Measurements from ENCODE around the gene TBX10.

TBX10 gene

DNA sequence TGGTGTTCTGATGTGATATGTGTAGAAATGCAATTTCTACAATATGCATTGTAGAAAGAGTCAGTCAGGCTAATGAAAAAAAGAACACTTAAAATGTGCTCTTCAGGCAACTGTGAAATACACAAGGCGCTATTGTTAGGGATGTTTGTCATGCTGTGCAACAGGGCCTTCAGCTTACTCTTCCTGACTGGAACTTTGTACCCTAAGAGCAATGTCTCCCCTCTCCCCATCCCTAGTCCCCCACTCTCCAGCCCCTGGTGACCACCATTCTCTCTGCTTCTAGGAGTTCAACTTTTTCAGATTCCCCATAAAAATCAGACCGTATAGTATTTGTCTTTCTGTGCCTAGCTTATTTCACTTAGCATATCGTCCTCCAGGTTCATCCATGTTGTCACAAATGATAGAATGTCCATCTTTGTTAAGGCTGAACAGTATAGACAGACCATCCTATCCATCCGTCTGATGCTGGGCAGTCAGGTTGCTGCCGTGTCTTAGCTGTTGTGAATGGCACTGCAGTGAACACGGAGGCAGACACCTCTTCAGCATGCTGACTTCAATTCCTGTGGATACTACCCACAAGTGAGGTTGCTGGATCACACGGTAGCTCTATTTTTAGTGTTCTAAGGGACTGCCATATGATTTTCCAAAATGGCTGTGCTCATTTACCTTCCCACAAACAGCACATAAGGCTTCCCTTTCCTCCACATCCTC, 22.2 kb downstream of the TBX10 start:
- no peak for DNase-seq (ENCODE audit: low read depth, low spot score)

- no peak for DNase-seq (ENCODE audit: low read depth, low spot score)
These were observed 22.9 kb downstream of the TBX10 start for GRCh38 chr11:67616431-67617242.

- no peak for DNase-seq (ENCODE audit: low read depth, low spot score)
These were observed 23.7 kb downstream of the TBX10 start for GRCh38 chr11:67615728-67616430.

DNA sequence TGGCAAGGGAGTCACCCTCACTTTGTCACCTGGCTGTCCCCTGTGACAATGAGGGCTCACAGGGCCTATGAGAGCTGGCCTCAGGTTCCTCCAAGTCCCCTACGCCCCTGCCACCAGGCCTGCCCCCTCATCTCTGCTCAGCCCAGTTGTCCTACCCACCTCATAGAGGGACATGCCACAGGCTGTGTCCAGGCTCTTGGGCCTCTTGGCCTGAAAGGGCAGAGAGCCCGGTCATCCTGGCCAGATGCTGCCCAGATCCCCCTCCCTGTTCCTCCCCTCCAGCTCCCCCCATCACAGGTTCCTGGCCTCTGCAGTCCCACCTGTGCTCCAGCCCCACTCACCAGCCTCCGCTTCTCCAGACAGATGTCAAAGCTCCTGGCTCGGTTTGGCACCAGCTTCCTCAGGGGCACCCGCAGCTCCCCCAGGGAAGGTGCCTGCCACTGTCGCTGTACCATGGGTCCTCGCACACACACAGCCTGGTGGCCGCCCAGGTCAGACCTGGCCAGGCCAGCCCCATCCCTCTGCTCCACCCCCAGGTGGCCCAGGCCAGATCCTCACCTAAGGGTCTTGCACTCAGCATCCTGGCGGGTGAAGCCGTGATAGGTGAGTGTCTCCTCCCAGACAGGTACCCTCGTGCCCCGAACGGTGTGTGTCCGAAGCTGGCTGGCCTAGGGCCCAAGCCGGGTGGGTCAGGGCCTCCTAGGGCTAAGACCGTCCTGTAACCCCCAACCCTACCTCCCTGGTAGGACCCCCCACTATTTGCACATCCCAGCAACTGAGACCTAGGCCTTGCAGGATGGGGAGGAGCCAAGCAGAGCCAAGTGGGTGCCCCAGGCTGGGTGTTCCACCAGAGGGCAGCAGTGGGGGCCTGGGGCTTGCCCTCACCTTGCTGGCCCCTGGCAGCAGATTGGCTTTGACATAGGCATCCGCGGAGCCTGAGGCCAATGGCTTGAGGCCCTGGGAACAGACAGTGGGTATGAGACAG, 24.5 kb downstream of the TBX10 start:
- no peak for DNase-seq (ENCODE audit: low read depth, low spot score)

DNA sequence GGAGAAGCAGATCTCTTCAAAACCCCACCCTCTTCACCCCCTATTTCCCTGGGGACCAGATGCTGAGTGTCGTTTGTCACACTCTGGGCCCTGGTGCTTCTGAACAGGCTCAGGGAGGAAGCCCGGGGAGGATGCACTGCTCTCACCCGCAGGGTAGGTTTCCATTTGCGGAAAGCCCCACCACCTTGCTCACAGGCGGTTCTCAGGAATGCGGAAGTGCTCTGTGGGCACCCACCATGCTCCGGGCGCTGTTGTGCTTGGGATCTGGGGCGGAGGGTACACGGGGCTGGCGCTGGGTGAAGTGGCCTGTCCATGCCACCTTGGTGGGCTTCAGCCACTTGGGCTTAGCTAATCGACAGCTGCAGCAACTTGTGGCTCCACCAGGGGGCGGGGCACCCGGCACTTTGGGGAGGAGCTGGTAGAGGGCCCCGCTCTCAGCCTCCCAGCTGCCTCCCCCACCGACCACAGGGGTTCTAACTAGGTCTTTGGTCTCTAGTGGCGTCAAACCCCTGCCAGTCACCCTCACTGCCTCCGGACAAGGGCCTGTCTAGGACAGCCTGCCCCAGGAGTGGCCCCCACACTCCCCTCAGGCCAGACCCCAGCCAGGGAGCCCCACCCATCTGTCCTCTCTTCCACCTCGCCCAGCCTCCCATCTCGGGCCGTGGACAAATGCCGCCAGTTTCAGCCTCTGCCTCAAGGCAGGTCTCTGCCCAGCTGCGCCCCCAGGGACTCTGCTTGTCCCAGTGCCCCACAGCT, 25.4 kb downstream of the TBX10 start:
- DNase-seq (ENCODE audit: low read depth, low spot score) = peak; percentile 61

- no peak for DNase-seq (ENCODE audit: low read depth, low spot score)
These were observed 26.1 kb downstream of the TBX10 start for GRCh38 chr11:67613313-67613959.

- no peak for DNase-seq (ENCODE audit: low read depth, low spot score)
These were observed 26.8 kb downstream of the TBX10 start for GRCh38 chr11:67612751-67613150.

DNA sequence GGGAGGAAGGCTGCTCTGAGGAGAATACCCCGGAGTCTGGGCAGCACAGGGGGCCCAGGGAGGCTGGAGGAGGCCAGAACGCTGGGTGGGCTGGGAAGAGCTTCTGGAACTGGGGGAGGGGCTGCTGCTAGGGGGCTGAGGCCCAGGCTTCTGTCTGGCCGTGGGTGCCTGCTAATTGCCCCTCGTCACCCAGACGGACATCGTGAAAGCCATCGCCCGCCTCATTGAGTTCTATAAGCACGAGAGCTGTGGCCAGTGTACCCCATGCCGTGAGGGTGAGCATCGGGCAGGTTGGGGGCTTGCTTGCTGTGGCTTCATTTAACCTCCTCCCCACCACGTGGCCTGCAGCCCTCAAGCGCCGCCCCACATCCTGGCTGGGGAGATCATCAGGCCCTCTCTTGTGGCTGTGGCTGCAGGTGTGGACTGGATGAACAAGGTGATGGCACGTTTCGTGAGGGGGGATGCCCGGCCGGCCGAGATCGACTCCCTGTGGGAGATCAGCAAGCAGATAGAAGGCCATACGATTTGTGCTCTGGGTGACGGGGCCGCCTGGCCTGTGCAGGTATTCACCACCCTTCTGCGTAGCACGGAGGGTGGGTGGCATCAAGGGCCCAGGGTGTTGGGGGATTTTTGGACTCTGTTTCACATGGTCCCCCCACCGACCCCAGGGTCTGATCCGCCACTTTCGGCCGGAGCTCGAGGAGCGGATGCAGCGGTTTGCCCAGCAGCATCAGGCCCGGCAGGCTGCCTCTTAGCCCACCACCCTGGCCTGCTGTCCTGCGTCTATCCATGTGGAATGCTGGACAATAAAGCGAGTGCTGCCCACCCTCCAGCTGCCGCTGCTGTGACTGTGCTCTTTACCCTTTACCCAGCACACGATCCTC, 27.6 kb downstream of the TBX10 start:
- no peak for DNase-seq (ENCODE audit: low read depth, low spot score)

GRCh38 chr11:67611165-67611564, 28.4 kb downstream of the TBX10 start:
- no peak for DNase-seq (ENCODE audit: low read depth, low spot score)

- DNase-seq (ENCODE audit: low read depth, low spot score) = no peak
These were observed 29.2 kb downstream of the TBX10 start for GRCh38 chr11:67610302-67610868.

DNA sequence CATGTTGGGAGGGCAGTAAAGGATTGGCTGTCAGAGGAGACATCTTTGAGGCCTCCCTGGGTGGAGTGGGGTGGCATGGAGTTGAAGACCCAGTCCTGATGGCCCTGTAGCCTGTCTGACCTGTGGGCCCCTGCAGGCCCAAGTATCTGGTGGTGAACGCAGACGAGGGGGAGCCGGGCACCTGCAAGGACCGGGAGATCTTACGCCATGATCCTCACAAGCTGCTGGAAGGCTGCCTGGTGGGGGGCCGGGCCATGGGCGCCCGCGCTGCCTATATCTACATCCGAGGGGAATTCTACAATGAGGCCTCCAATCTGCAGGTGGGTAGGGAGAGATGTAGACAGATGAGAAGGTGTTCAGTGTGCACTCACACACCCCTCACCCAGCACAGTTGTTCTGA, 30.2 kb downstream of the TBX10 start:
- DNase-seq (ENCODE audit: low read depth, low spot score) = no peak

DNA sequence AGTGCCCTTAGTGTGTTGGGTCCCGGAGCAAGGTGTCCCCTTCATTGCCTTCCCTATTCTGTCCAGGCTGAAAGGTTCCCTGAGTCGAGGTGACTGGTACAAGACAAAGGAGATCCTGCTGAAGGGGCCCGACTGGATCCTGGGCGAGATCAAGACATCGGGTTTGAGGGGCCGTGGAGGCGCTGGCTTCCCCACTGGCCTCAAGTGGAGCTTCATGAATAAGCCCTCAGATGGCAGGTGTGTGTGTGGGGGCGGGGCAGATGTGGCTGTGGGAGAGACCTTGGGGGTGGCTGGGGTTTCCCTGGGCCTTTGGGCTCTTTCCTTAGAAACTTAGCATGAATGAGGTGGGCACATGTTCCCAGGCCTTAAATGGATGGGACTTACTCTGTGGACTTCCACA, 31.1 kb downstream of the TBX10 start:
- DNase-seq (ENCODE audit: low read depth, low spot score) = no peak

GRCh38 chr11:67607507-67607906, 32.1 kb downstream of the TBX10 start:
- no peak for DNase-seq (ENCODE audit: low read depth, low spot score)

- DNase-seq (ENCODE audit: low read depth, low spot score) = peak; percentile 93
These were observed 32.9 kb downstream of the TBX10 start, which contains the start of gene NDUFV1 for GRCh38 chr11:67606492-67607295. NDUFV1 (plus strand) TSS chr11:67606936; CDS start chr11:67607005, 69 bp downstream.

DNA sequence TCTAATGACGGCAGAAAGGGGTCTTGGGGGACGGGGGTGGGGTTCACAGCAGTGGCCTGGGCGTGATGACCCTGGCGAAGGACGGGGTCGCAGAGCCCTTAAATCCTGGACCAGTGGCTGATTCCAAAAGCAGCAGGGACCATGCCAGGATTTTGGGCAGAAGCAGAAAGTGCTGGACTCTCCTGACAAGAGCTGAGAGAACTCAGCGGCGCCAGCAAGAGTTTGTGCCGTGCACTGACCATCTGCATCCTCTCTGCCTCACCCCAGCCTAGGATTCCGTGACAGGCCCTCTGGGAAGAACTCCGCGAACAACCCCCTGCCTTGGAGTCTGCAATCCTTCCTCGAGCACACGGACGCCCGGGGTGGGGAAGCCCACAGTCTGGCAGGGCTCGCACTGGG, 33.5 kb downstream of the TBX10 start:
- DNase-seq (ENCODE audit: low read depth, low spot score) = no peak

DNA sequence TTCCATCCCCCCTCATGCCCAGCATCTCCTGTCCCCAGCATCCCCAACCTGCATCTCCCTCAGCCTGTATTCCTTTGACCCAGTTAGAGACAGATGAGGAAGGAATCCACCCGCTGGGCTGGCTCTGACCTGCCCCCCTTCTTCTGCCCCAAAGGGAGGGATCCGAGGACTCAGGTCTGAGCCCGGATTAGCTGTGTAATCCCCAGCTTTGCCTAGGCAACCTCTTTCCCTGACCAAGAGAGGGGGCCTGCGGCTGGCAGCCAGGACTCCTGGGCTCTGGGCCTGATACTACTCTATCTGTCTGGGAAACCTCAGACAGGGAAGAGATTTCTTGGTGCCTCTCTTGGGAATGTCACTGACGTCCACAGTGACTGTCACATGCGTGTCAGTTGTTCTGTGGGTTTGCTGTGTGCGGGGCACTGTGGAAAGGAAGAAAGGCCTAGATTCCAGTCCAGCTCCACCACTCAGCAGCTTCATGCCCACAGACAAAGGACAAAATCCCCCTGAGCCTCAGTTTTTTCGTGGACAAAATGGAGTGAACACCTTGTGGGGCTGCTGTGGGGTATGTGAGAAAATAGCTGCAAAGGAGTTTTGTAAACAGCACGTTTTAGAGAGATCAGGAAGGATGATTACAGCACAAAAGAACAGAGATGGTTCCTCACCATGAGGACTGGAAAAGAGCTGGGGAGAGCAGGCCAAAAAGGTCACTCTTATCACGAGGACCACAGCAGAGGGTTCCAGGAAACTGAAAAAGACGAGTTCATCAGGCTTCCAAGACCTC, 34.1 kb downstream of the TBX10 start:
- no peak for DNase-seq (ENCODE audit: low read depth, low spot score)

DNA sequence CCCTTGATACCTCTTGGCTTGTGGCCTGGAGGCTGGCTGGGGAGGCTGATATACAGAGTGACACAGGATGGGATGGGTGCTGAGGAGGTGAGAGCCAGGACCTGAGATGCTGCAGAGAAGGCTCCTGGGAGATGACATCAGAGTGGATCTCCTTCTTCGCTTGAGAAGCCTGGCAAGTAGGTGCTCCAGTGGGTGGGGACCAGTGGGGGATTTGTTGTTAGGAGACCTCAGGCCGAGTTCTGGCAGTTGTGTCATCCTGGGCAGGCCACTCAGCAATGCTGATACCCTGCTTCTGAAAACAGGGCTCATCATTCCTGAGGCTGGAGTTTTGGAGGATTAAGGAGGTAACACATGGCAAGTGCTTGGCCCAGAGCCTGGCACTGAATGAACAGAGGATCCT, 34.7 kb downstream of the TBX10 start:
- DNase-seq (ENCODE audit: low read depth, low spot score) = no peak
